H1 (cell line): ENCODE results near the gene WFIKKN1. TPM values are rescaled to one million over a fixed set of nuclear protein-coding genes. Genes with fewer than 3 reads are reported as not detected.

Experiments used
- ATF3 ChIP-seq: IDR thresholded peaks from 2 replicates; pipeline ENCODE4 v1.6.1; 2011; ENCODE audit warnings: low read depth, mild to moderate bottlenecking, low read length; ENCODE audit not compliant: insufficient read depth
- CHD1 ChIP-seq: IDR thresholded peaks from 2 replicates; pipeline ENCODE4 v1.6.1; 2012; ENCODE audit warnings: low read depth, low read length, improper control_type of control experiment
- CHD2 ChIP-seq: IDR thresholded peaks from 2 replicates; pipeline ENCODE4 v1.6.1; 2012; ENCODE audit warnings: low read length, improper control_type of control experiment
- EGR1 ChIP-seq: IDR thresholded peaks from 2 replicates; pipeline ENCODE4 v1.6.1; 2011; ENCODE audit warnings: low read depth, low read length, borderline replicate concordance
- GABPA ChIP-seq: IDR thresholded peaks from 2 replicates; pipeline ENCODE4 v1.6.1; 2011; ENCODE audit warnings: mild to moderate bottlenecking, low read length, moderate library complexity, borderline replicate concordance; ENCODE audit not compliant: insufficient read depth
- HDAC2 ChIP-seq, 2 experiments: fragments of 300-600 bp in 1 of 2; sonication (generic) in 1 of 2; IDR thresholded peaks; 2 replicates each; pipeline ENCODE4 v1.6.1; 2011 to 2012; ENCODE audit warnings: low read depth in 2 of 2, low read length in 2 of 2, mild to moderate bottlenecking in 2 of 2, moderate library complexity in 2 of 2, borderline replicate concordance in 1 of 2, inconsistent platforms in 1 of 2
- HDAC6 ChIP-seq: IDR thresholded peaks from one replicate; pipeline ENCODE4 v1.7.1; 2012; ENCODE audit warnings: low read depth, mild to moderate bottlenecking, inconsistent platforms, low read length, moderate library complexity
- JUN ChIP-seq: IDR thresholded peaks from 2 replicates; pipeline ENCODE4 v1.6.1; 2011; ENCODE audit warnings: low read depth, mild to moderate bottlenecking, improper control_type of control experiment, low read length
- KDM1A ChIP-seq: fragments of 200-600, 300-600 bp; sonication (generic); IDR thresholded peaks from 2 replicates; pipeline ENCODE4 v1.7.1; 2016; ENCODE audit warnings: mild to moderate bottlenecking, low read length, borderline replicate concordance
- KDM5A ChIP-seq: fragments of 200-600 bp; IDR thresholded peaks from 2 replicates; pipeline ENCODE4 v1.7.1; 2012; ENCODE audit warnings: mild to moderate bottlenecking, low read length, inconsistent platforms, mixed read lengths
- NANOG ChIP-seq: IDR thresholded peaks from 2 replicates; pipeline ENCODE4 v1.6.1; 2011; ENCODE audit warnings: low read length, low read depth, mild to moderate bottlenecking, inconsistent platforms; ENCODE audit not compliant: insufficient read depth, poor library complexity, severe bottlenecking
- NRF1 ChIP-seq: IDR thresholded peaks from 2 replicates; pipeline ENCODE4 v1.6.1; 2011; ENCODE audit warnings: mild to moderate bottlenecking, low read depth, low read length, improper control_type of control experiment
- RBBP5 ChIP-seq: IDR thresholded peaks from 2 replicates; pipeline ENCODE4 v1.7.1; 2012; ENCODE audit warnings: low read depth, mild to moderate bottlenecking, inconsistent platforms, low read length, moderate library complexity, borderline replicate concordance
- RNF2 ChIP-seq: fragments of 200-900, 300-1000 bp; sonication (generic); IDR thresholded peaks from 2 replicates; pipeline ENCODE4 v1.7.1; 2016; ENCODE audit warnings: borderline replicate concordance, low read depth, mild to moderate bottlenecking, antibody characterized with exemption, low read length; ENCODE audit not compliant: poor library complexity, severe bottlenecking; ENCODE audit errors: missing control alignments
- SIN3A ChIP-seq, 2 experiments: IDR thresholded peaks in 1 of 2; conservative IDR thresholded peaks in 1 of 2; 2 replicates each; pipeline ENCODE4 v1.6.1; 2011 to 2012; ENCODE audit warnings: low read length in 2 of 2, improper control_type of control experiment in 1 of 2, low read depth in 1 of 2, mild to moderate bottlenecking in 1 of 2
- SRF ChIP-seq: IDR thresholded peaks from 2 replicates; pipeline ENCODE4 v1.6.1; 2011; ENCODE audit warnings: mild to moderate bottlenecking, low read depth, low read length, moderate library complexity
- SUZ12 ChIP-seq: fragments of 200-600 bp; sonication (generic); IDR thresholded peaks from 2 replicates; pipeline ENCODE4 v1.6.1; 2012; ENCODE audit warnings: mild to moderate bottlenecking, inconsistent platforms, low read length, moderate library complexity, mixed read lengths
- TAF7 ChIP-seq: optimal IDR thresholded peaks from 2 replicates; pipeline ENCODE3; 2011; ENCODE audit warnings: low read depth, mild to moderate bottlenecking, inconsistent platforms, low read length, moderate library complexity, borderline replicate concordance
- TCF12 ChIP-seq: IDR thresholded peaks from 2 replicates; pipeline ENCODE4 v1.6.1; 2011; ENCODE audit warnings: low read depth, mild to moderate bottlenecking, low read length
- TEAD4 ChIP-seq: IDR thresholded peaks from 2 replicates; pipeline ENCODE4 v1.6.1; 2012; ENCODE audit warnings: low read depth, low read length, inconsistent platforms, mixed read lengths
- polyA plus RNA-seq, 7 experiments: library from polyadenylated mRNA; depleted of rRNA in 3 of 7; stranded (reverse) in 5 of 7; unstranded in 2 of 7; fragments of >200 nt in 5 of 7; fragments of 200-250 nt in 2 of 7; gene quantifications; 1 replicate in 5 of 7; 2 replicates in 1 of 7; 4 replicates in 1 of 7; pipeline versions ENCODE4 v1.2.1 to v1.2.3, GENCODE V29; 2011 to 2013; ENCODE audit warnings: missing spikeins in 2 of 7, mixed read lengths in 2 of 7
- total RNA-seq: library from RNA; stranded (reverse); fragmentation: NEBNext Ultra II Directional; extraction: Animal tissue kit (Norgen Biotek cat#: 25700); gene quantifications from 2 replicates; pipeline ENCODE4 v1.2.1, GENCODE V29; 2021
- TF ChIP-seq, protein P1 (sequence below): IDR thresholded peaks from 2 replicates; pipeline ENCODE4 v1.6.1; 2012; ENCODE audit warnings: low read length, inconsistent platforms

Gene WFIKKN1
- total and polyA plus RNA-seq, 2 of the 8 experiments (the other 6 are each of a cell fraction or from before 2014, with no cell fraction given), result 11.4 to 15.8 TPM

GRCh38 chr16:588889-589657, 41.7 kb upstream of the WFIKKN1 start (continued):
- TF ChIP-seq ATF3 (no peak), JUN (no peak), NANOG (no peak), CHD2 (no peak), TCF12 (no peak), NRF1 (no peak), KDM5A (no peak), SRF (no peak), HDAC2 (IDR thresholded peaks at IDR 0.05; ENCODE audit: borderline replicate concordance in 1 of 2, low read depth in 2 of 2, low read length in 2 of 2) (no peak), CHD1 (no peak), HDAC6 (no peak), SUZ12 (no peak), TAF7 (peak; percentile 76), SIN3A (conservative IDR thresholded peaks at IDR 0.05 in 1 of 2, IDR thresholded peaks at IDR 0.05 in 1 of 2; ENCODE audit: low read depth in 1 of 2, low read length in 2 of 2) (no peak; a peak in 2 of 4 replicates), TEAD4 (no peak), GABPA (peak; percentile 94), RBBP5 (no peak), EGR1 (peak; percentile 75; the same call in 1 of the 2 replicates), RNF2 (no peak), KDM1A (no peak)
- TF ChIP-seq, protein P1, sequence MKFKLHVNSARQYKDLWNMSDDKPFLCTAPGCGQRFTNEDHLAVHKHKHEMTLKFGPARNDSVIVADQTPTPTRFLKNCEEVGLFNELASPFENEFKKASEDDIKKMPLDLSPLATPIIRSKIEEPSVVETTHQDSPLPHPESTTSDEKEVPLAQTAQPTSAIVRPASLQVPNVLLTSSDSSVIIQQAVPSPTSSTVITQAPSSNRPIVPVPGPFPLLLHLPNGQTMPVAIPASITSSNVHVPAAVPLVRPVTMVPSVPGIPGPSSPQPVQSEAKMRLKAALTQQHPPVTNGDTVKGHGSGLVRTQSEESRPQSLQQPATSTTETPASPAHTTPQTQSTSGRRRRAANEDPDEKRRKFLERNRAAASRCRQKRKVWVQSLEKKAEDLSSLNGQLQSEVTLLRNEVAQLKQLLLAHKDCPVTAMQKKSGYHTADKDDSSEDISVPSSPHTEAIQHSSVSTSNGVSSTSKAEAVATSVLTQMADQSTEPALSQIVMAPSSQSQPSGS, result no peak
